Neural cell (in vitro differentiated cells): ENCODE measurements around the gene NKPD1. TPM values are rescaled to one million over a fixed set of nuclear protein-coding genes. Genes with fewer than 3 reads are reported as not detected.

Source experiments
- H2AFZ ChIP-seq: fragments of 200-600, 300-800 bp; sonication (generic), shearing (Covaris generic); 2 replicates; pipeline ENCODE4 v1.6.0; 2014; ENCODE audit warnings: low read depth, mild to moderate bottlenecking, antibody characterized with exemption, low read length, moderate library complexity
- H3F3A ChIP-seq: fragments of 200-600 bp; shearing (Covaris generic); 2 replicates; pipeline ENCODE4 v1.6.1; 2016; ENCODE audit warnings: mild to moderate bottlenecking, moderate library complexity, mixed read lengths, antibody characterized with exemption, low read length; ENCODE audit not compliant: insufficient read depth, poor library complexity, severe bottlenecking
- H3K27ac ChIP-seq: fragments of 200-600, 300-800 bp; sonication (generic), shearing (Covaris generic); 2 replicates; pipeline ENCODE4 v1.5.1; 2014; ENCODE audit warnings: mild to moderate bottlenecking, low read length, moderate library complexity
- H3K27me3 ChIP-seq: fragments of 300-800, 200-600 bp; sonication (generic), shearing (Covaris generic); 2 replicates; pipeline ENCODE4 v1.6.0; 2014; ENCODE audit warnings: mild to moderate bottlenecking, low read depth, low read length, moderate library complexity; ENCODE audit not compliant: insufficient read depth
- H3K36me3 ChIP-seq: fragments of 300-800, 200-600 bp; sonication (generic), shearing (Covaris generic); 2 replicates; pipeline ENCODE4 v1.5.1; 2014; ENCODE audit warnings: mild to moderate bottlenecking, antibody characterized with exemption, low read length, moderate library complexity; ENCODE audit not compliant: insufficient read depth
- H3K4me2 ChIP-seq: fragments of 300-800, 200-600 bp; sonication (generic), shearing (Covaris generic); 2 replicates; pipeline ENCODE4 v1.6.0; 2014; ENCODE audit warnings: mild to moderate bottlenecking, low read length
- H3K4me3 ChIP-seq: fragments of 300-800, 200-600 bp; sonication (generic), shearing (Covaris generic); 2 replicates; pipeline ENCODE4 v1.5.1; 2014; ENCODE audit warnings: mild to moderate bottlenecking, low read length, moderate library complexity
- H3K79me2 ChIP-seq: fragments of 200-600 bp; shearing (Covaris generic); replicated peaks from 2 replicates; pipeline ENCODE4 v1.6.0; 2014; ENCODE audit warnings: mild to moderate bottlenecking, low read length, moderate library complexity; ENCODE audit not compliant: insufficient read depth
- H3K9ac ChIP-seq: fragments of 300-800, 200-600 bp; sonication (generic), shearing (Covaris generic); 2 replicates; pipeline ENCODE4 v1.6.1; 2016; ENCODE audit warnings: mild to moderate bottlenecking, low read length, mixed read lengths
- H3K9me2 ChIP-seq: fragments of 200-600 bp; shearing (Covaris generic); 2 replicates; pipeline ENCODE4 v1.6.1; 2016; ENCODE audit warnings: mild to moderate bottlenecking, low read length, mixed read lengths; ENCODE audit not compliant: insufficient read depth
- H3K9me3 ChIP-seq: fragments of 200-600, 300-800 bp; sonication (generic), shearing (Covaris generic); 2 replicates; pipeline ENCODE4 v1.6.1; 2016; ENCODE audit warnings: mild to moderate bottlenecking, mixed run types, low read length, moderate library complexity, mixed read lengths
- H4K20me1 ChIP-seq: fragments of 200-600 bp; shearing (Covaris generic); 2 replicates; pipeline ENCODE4 v1.6.1; 2016; ENCODE audit warnings: mild to moderate bottlenecking, mixed run types; ENCODE audit not compliant: insufficient read depth
- EP300 ChIP-seq: fragments of 450-650 bp; conservative IDR thresholded peaks from 2 replicates; pipeline ENCODE4 v1.6.1; 2014; ENCODE audit warnings: antibody characterized with exemption, mild to moderate bottlenecking, moderate library complexity; ENCODE audit not compliant: poor library complexity, severe bottlenecking
- EZH2 ChIP-seq: fragments of 200-600, 300-800 bp; shearing (Covaris generic), sonication (generic); IDR thresholded peaks from 2 replicates; pipeline ENCODE4 v1.6.1; 2014; ENCODE audit warnings: antibody characterized with exemption, low read length, borderline replicate concordance, mild to moderate bottlenecking; ENCODE audit not compliant: insufficient read depth, poor library complexity, severe bottlenecking
- MXI1 ChIP-seq: fragments of 450-650 bp; conservative IDR thresholded peaks from 2 replicates; pipeline ENCODE4 v1.6.1; 2014; ENCODE audit warnings: antibody characterized with exemption, mild to moderate bottlenecking; ENCODE audit not compliant: poor library complexity, severe bottlenecking
- POLR2AphosphoS5 ChIP-seq: IDR thresholded peaks from 2 replicates; pipeline ENCODE4 v1.6.1; 2012
- RAD21 ChIP-seq: fragments of 450-650 bp; conservative IDR thresholded peaks from 2 replicates; pipeline ENCODE4 v1.6.1; 2014; ENCODE audit warnings: antibody characterized with exemption, mild to moderate bottlenecking, moderate library complexity
- SMC3 ChIP-seq: fragments of 450-650 bp; conservative IDR thresholded peaks from 2 replicates; pipeline ENCODE4 v1.6.1; 2014; ENCODE audit warnings: antibody characterized with exemption, mild to moderate bottlenecking, moderate library complexity; ENCODE audit not compliant: poor library complexity
- TAF1 ChIP-seq: IDR thresholded peaks from 2 replicates; pipeline ENCODE4 v1.6.1; 2012; ENCODE audit warnings: low read depth
- polyA plus RNA-seq: library from polyadenylated mRNA; depleted of rRNA; stranded (reverse); fragments of >200 nt; gene quantifications from 2 replicates; pipeline ENCODE4 v1.2.3, GENCODE V29; 2014
- TF ChIP-seq, protein P1 (sequence below): IDR thresholded peaks from 2 replicates; pipeline ENCODE4 v1.6.1; 2012; ENCODE audit warnings: borderline replicate concordance
- TF ChIP-seq, protein P2 (sequence below): fragments of 450-650 bp; IDR thresholded peaks from 2 replicates; pipeline ENCODE4 v1.5.1; 2014; ENCODE audit warnings: antibody characterized with exemption, mild to moderate bottlenecking, moderate library complexity; ENCODE audit not compliant: poor library complexity, severe bottlenecking

The NKPD1 gene
- polyA plus RNA-seq, 1 donor from 2014 or later, result 2.8 TPM

GRCh38 chr19:45184115-45184514, 23.3 kb upstream of the NKPD1 start:
- Histone ChIP-seq H3K4me2 (no peak overlapping the region), H3K4me3 (no peak overlapping the region), H4K20me1 (no peaks in the 10 kb centered on the region), H3K9me3 (no peaks in the 10 kb centered on the region), H3K36me3 (no peaks in the 10 kb centered on the region), H3K27me3 (no peaks in the 10 kb centered on the region), H3K9ac (no peak overlapping the region), H3K9me2 (no peaks in the 10 kb centered on the region), H3K79me2 (no peaks in the 10 kb centered on the region), H3F3A (no peaks in the 10 kb centered on the region), H3K27ac (no peak overlapping the region), H2AFZ (no peak overlapping the region)
- TF ChIP-seq, protein P1, sequence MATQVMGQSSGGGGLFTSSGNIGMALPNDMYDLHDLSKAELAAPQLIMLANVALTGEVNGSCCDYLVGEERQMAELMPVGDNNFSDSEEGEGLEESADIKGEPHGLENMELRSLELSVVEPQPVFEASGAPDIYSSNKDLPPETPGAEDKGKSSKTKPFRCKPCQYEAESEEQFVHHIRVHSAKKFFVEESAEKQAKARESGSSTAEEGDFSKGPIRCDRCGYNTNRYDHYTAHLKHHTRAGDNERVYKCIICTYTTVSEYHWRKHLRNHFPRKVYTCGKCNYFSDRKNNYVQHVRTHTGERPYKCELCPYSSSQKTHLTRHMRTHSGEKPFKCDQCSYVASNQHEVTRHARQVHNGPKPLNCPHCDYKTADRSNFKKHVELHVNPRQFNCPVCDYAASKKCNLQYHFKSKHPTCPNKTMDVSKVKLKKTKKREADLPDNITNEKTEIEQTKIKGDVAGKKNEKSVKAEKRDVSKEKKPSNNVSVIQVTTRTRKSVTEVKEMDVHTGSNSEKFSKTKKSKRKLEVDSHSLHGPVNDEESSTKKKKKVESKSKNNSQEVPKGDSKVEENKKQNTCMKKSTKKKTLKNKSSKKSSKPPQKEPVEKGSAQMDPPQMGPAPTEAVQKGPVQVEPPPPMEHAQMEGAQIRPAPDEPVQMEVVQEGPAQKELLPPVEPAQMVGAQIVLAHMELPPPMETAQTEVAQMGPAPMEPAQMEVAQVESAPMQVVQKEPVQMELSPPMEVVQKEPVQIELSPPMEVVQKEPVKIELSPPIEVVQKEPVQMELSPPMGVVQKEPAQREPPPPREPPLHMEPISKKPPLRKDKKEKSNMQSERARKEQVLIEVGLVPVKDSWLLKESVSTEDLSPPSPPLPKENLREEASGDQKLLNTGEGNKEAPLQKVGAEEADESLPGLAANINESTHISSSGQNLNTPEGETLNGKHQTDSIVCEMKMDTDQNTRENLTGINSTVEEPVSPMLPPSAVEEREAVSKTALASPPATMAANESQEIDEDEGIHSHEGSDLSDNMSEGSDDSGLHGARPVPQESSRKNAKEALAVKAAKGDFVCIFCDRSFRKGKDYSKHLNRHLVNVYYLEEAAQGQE, result no peak
- TF ChIP-seq, protein P2, sequence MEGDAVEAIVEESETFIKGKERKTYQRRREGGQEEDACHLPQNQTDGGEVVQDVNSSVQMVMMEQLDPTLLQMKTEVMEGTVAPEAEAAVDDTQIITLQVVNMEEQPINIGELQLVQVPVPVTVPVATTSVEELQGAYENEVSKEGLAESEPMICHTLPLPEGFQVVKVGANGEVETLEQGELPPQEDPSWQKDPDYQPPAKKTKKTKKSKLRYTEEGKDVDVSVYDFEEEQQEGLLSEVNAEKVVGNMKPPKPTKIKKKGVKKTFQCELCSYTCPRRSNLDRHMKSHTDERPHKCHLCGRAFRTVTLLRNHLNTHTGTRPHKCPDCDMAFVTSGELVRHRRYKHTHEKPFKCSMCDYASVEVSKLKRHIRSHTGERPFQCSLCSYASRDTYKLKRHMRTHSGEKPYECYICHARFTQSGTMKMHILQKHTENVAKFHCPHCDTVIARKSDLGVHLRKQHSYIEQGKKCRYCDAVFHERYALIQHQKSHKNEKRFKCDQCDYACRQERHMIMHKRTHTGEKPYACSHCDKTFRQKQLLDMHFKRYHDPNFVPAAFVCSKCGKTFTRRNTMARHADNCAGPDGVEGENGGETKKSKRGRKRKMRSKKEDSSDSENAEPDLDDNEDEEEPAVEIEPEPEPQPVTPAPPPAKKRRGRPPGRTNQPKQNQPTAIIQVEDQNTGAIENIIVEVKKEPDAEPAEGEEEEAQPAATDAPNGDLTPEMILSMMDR, result no peak
- no peak for TF ChIP-seq RAD21
- no peak for TF ChIP-seq MXI1
- no peak for TF ChIP-seq EZH2
- no peak for TF ChIP-seq POLR2AphosphoS5
- no peak for TF ChIP-seq EP300
- no peak for TF ChIP-seq SMC3
- TF ChIP-seq TAF1, result no peak

DNA sequence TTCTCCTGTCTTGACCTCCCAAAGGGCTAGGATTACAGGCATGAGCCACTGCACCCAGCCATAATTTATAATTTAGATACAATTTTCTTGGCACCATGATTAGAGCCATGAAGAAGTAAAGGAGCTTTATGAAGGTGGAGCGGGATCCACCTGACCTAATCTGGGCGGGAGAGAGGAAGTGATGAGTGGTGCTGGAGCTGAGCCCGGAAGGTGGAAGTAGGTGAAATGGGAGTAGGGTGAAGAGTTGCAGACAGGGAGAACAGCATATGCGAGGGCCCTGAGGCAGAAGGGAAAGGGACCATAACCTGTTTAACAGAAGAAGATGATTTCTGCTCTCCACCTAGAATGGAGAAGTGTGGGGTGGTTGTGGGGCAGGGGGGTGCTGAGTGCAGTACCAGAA, 22.0 kb upstream of the NKPD1 start:
- no peak overlapping the region for H3K4me2 ChIP-seq
- no peaks in the 10 kb centered on the region for H3K27me3 ChIP-seq
- no peaks in the 10 kb centered on the region for H3K36me3 ChIP-seq
- no peaks in the 10 kb centered on the region for H3F3A ChIP-seq
- H3K79me2 ChIP-seq, result no peaks in the 10 kb centered on the region
- TF ChIP-seq RAD21 (no peak), TAF1 (no peak), EZH2 (no peak), SMC3 (no peak), POLR2AphosphoS5 (no peak), EP300 (no peak), MXI1 (no peak)
- TF ChIP-seq, protein P1, result no peak
- TF ChIP-seq, protein P2, result no peak
- no peaks in the 10 kb centered on the region for H3K9me2 ChIP-seq
- no peak overlapping the region for H3K27ac ChIP-seq
- H4K20me1 ChIP-seq, result no peaks in the 10 kb centered on the region
- no peak overlapping the region for H3K9ac ChIP-seq
- no peak overlapping the region for H2AFZ ChIP-seq
- no peak overlapping the region for H3K4me3 ChIP-seq
- no peaks in the 10 kb centered on the region for H3K9me3 ChIP-seq
